Measurements from ENCODE around the gene GRID2. TPM values are rescaled to one million over a fixed set of nuclear protein-coding genes. Genes with fewer than 3 reads are reported as not detected.

The GRID2 gene
- total RNA-seq, 1 experiment from 2014 or later = not detected

GRCh38 chr4:93480452-93480851 is 1176.7 kb downstream of the GRID2 start:
- DNase-seq (ENCODE audit: low read depth) = no peak

- no peak for DNase-seq (ENCODE audit: low read depth)
These were observed 1191.6 kb downstream of the GRID2 start for GRCh38 chr4:93495346-93495745.

GRCh38 chr4:93501244-93501643 is 1197.5 kb downstream of the GRID2 start:
- no peak for DNase-seq (ENCODE audit: low read depth)

GRCh38 chr4:93501946-93502345 is 1198.2 kb downstream of the GRID2 start:
- DNase-seq (ENCODE audit: low read depth) = no peak

- DNase-seq (ENCODE audit: low read depth) = no peak
These were observed 1199.2 kb downstream of the GRID2 start for GRCh38 chr4:93502991-93503390.

GRCh38 chr4:93513851-93514250 is 1210.1 kb downstream of the GRID2 start:
- no peak for DNase-seq (ENCODE audit: low read depth)

GRCh38 chr4:93515208-93515607 is 1211.4 kb downstream of the GRID2 start:
- DNase-seq (ENCODE audit: low read depth) = no peak

- no peak for DNase-seq (ENCODE audit: low read depth)
These were observed 1226.1 kb downstream of the GRID2 start for GRCh38 chr4:93529692-93530372.

GRCh38 chr4:93532234-93532633 is 1228.5 kb downstream of the GRID2 start:
- DNase-seq (ENCODE audit: low read depth) = no peak

- DNase-seq (ENCODE audit: low read depth) = no peak
These were observed 1236.8 kb downstream of the GRID2 start for GRCh38 chr4:93540562-93540961.

GRCh38 chr4:93561842-93562241 is 1258.1 kb downstream of the GRID2 start:
- no peak for DNase-seq (ENCODE audit: low read depth)

GRCh38 chr4:93568758-93569157 is 1265.0 kb downstream of the GRID2 start:
- DNase-seq (ENCODE audit: low read depth) = no peak

GRCh38 chr4:93573285-93573684 is 1269.5 kb downstream of the GRID2 start:
- DNase-seq (ENCODE audit: low read depth) = no peak

GRCh38 chr4:93578942-93579341 is 1275.2 kb downstream of the GRID2 start:
- DNase-seq (ENCODE audit: low read depth) = no peak

GRCh38 chr4:93605163-93605562 is 1301.4 kb downstream of the GRID2 start:
- DNase-seq (ENCODE audit: low read depth) = no peak

GRCh38 chr4:93617606-93618005 is 1313.8 kb downstream of the GRID2 start:
- DNase-seq (ENCODE audit: low read depth) = no peak

GRCh38 chr4:93633721-93634120 is 1330.0 kb downstream of the GRID2 start:
- no peak for DNase-seq (ENCODE audit: low read depth)

GRCh38 chr4:93635943-93636342 is 1332.2 kb downstream of the GRID2 start:
- DNase-seq (ENCODE audit: low read depth) = no peak

GRCh38 chr4:93645120-93645519 is 1341.4 kb downstream of the GRID2 start:
- DNase-seq (ENCODE audit: low read depth) = no peak

GRCh38 chr4:93646233-93646930 is 1342.6 kb downstream of the GRID2 start:
- DNase-seq (ENCODE audit: low read depth) = no peak

- no peak for DNase-seq (ENCODE audit: low read depth)
These were observed 1344.5 kb downstream of the GRID2 start for GRCh38 chr4:93648258-93648657.

- no peak for DNase-seq (ENCODE audit: low read depth)
These were observed 1346.1 kb downstream of the GRID2 start for GRCh38 chr4:93649828-93650227.

GRCh38 chr4:93654211-93654610 is 1350.4 kb downstream of the GRID2 start:
- DNase-seq (ENCODE audit: low read depth) = no peak

Measured in LHCN-M2 (cell line).